Measurements from ENCODE around the gene MX2. TPM values are rescaled to one million over a fixed set of nuclear protein-coding genes. Genes with fewer than 3 reads are reported as not detected.

Gene MX2
- polyA plus RNA-seq, 2 donors: 4.2 to 5.7 TPM

DNA sequence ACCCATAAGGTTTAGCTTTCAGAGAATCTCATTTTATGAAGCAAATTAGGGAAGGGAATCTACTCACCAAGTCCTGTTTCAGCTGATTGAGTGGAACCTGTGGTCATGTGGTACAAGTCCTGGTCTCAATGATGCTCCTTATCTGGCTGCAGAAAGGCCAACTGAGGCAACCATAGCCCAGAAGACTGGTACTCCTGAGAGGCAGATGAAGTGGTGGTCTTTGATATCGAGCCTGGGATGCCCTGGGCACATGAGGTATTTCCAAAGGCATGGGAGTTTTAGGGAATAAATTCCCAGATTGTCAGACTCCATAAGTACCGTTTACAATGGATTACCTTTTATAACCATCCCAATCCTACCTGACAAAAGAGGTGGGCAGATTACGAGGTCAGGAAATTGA is 67.5 kb downstream of the MX2 start:
- peaks cover 13 to 16% of the 10 kb centered on the region in 2 donors for H3K36me3 ChIP-seq (ENCODE audit: control insufficient read depth in 2 of 2, insufficient read depth in 2 of 2, low read length in 1 of 2)
- 93 to 96% methylated on average over 3 of the region's 3 CpGs for WGBS, 2 donors
- H3K27me3 ChIP-seq (ENCODE audit: control insufficient read depth in 1 of 2, insufficient read depth in 2 of 2, low read length in 2 of 2): no peaks in the 10 kb centered on the region
- no peaks in the 10 kb centered on the region for H3K9me3 ChIP-seq (ENCODE audit: control insufficient read depth in 2 of 2, insufficient read depth in 1 of 2, low read depth in 1 of 2, low read length in 1 of 2)
- H3K27ac ChIP-seq (ENCODE audit: low read depth in 2 of 2, low read length in 1 of 2): no peak overlapping the region
- no peak overlapping the region for H3K4me3 ChIP-seq (ENCODE audit: low read depth in 1 of 2, low read length in 2 of 2)
- peaks cover 0 to 5% of the 10 kb centered on the region in 2 donors for H3K4me1 ChIP-seq (ENCODE audit: control insufficient read depth in 2 of 2, insufficient read depth in 2 of 2, low read length in 1 of 2)

DNA sequence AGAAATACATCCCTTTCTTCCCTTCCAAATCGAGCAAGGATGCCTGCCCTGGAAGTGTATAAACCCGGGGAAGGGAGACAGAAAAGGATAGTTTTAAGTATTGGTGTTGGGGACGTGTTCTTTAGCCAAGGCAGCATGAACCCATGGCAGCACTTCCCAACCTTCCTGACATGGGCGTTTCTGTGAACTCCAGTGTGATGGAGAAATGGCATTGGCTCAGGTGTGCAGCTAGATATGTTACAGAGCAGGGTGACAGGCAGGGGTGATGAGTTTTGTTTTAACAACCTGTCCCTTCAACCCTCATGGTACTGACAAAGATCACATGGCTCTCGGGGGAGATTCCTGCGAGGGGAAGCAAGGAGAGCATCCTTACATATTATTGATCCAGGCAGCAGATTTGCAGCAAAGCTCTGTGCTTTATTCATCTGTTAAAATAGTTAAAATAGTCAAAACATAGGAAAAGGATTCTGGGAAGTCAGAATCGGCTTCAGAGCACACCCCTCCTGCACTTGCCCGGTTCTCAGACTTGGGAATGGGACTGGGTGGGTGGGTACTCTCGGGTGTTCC is 68.2 kb downstream of the MX2 start:
- Histone ChIP-seq H3K27ac (ENCODE audit: low read depth in 2 of 2, low read length in 1 of 2) (no peak overlapping the region), H3K4me1 (ENCODE audit: control insufficient read depth in 2 of 2, insufficient read depth in 2 of 2, low read length in 1 of 2) (peaks cover 0 to 5% of the 10 kb centered on the region in 2 donors), H3K9me3 (ENCODE audit: control insufficient read depth in 2 of 2, insufficient read depth in 1 of 2, low read depth in 1 of 2, low read length in 1 of 2) (no peaks in the 10 kb centered on the region), H3K4me3 (ENCODE audit: low read depth in 1 of 2, low read length in 2 of 2) (no peak overlapping the region), H3K36me3 (ENCODE audit: control insufficient read depth in 2 of 2, insufficient read depth in 2 of 2, low read length in 1 of 2) (peaks cover 13 to 16% of the 10 kb centered on the region in 2 donors), H3K27me3 (ENCODE audit: control insufficient read depth in 1 of 2, insufficient read depth in 2 of 2, low read length in 2 of 2) (no peaks in the 10 kb centered on the region)
- 82 to 83% methylated on average over 9 of the region's 9 CpGs for WGBS, 2 donors

DNA sequence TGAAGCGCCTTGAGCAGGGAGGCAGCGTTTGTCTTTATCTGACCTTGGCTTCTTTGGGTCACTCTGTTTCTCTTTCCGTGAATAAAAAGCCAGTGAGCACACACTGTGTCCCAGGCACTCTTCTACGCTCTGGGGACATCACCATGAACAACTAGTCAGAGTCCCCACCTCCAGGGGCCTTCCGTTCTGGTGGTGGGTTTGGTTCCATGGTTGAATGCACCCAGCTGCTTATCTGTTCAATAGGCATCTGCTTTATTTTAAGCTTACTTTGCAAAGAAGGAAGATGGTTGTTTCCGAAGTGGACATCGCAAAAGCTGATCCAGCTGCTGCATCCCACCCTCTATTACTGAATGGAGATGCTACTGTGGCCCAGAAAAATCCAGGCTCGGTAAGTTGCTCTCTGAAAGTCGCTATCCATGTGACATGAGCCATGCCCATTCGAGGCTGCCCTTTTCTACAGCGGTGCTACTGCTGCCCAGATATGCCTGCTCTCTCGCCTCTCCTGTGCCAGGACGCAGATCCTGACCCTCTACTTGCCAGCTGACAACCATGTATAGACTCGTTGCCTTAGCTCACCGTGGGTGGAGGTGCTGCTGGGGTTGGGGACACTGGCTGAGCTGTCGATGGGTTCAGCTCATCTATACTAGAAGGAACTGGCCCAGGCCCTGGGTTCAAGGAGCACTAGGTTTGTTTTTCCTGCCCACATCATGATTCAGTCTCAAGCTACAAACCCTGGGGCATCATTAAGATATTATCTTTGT is 70.1 kb downstream of the MX2 start:
- peaks cover 20 to 28% of the 10 kb centered on the region in 2 donors for H3K36me3 ChIP-seq (ENCODE audit: control insufficient read depth in 2 of 2, insufficient read depth in 2 of 2, low read length in 1 of 2)
- WGBS, 2 donors: 85 to 92% methylated on average over 16 of the region's 16 CpGs
- no peaks in the 10 kb centered on the region for H3K9me3 ChIP-seq (ENCODE audit: control insufficient read depth in 2 of 2, insufficient read depth in 1 of 2, low read depth in 1 of 2, low read length in 1 of 2)

DNA sequence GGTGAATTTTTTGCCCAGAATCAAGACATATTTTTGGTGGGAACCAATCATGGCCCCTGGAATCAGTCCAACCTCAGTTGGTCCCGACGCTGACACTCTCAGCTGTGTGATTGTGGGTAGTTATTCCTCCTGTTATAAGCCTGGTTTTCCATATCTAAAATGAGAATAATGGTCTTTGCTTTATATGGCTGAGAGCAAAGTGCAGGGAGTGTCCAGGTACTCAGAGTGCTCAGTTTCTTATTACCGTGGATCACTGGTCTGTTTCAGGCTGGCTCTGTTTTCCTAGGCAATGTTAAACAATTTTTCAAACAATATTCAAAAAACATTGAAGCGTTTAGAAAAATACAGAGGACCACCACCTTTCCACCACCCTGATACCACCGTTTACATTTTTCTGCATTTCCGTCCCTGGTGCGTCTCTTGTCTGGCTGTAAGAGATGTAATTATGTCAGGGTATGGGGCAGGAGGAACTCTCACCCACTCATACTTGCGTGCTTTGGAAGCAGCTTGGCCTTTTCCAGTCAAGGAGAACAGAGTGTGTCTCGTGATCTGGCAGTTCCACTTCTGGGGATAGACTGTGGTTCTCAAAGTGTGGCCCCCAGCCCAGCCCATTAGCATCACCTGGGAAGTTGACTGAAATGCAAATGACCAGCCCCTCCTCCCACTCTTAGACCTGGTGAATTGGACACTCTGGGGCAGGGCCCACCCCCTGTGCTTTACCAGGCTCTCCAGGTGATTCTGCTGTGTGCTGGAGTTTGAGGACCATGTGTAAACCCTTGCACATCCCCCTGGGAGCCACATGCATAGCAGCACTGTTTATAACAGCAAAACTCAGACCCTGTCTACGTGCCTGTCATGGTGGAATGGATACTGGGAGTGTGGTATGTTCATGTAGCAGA is 71.0 kb downstream of the MX2 start:
- H3K27me3 ChIP-seq (ENCODE audit: control insufficient read depth in 1 of 2, insufficient read depth in 2 of 2, low read length in 2 of 2): no peaks in the 10 kb centered on the region
- no peak overlapping the region for H3K4me3 ChIP-seq (ENCODE audit: low read depth in 1 of 2, low read length in 2 of 2)
- no peaks in the 10 kb centered on the region for H3K9me3 ChIP-seq (ENCODE audit: control insufficient read depth in 2 of 2, insufficient read depth in 1 of 2, low read depth in 1 of 2, low read length in 1 of 2)
- WGBS, 2 donors: 88 to 96% methylated on average over 10 of the region's 10 CpGs
- H3K36me3 ChIP-seq (ENCODE audit: control insufficient read depth in 2 of 2, insufficient read depth in 2 of 2, low read length in 1 of 2): peaks cover 28 to 31% of the 10 kb centered on the region in 2 donors
- no peak overlapping the region for H3K27ac ChIP-seq (ENCODE audit: low read depth in 2 of 2, low read length in 1 of 2)
- no peaks in the 10 kb centered on the region for H3K4me1 ChIP-seq (ENCODE audit: control insufficient read depth in 2 of 2, insufficient read depth in 2 of 2, low read length in 1 of 2)

More for the DNA sequence above, 70.1 kb downstream of the MX2 start:
- no peak overlapping the region for H3K27ac ChIP-seq (ENCODE audit: low read depth in 2 of 2, low read length in 1 of 2)
- H3K4me1 ChIP-seq (ENCODE audit: control insufficient read depth in 2 of 2, insufficient read depth in 2 of 2, low read length in 1 of 2): peaks cover 0 to 2% of the 10 kb centered on the region in 2 donors
- H3K4me3 ChIP-seq (ENCODE audit: low read depth in 1 of 2, low read length in 2 of 2): no peak overlapping the region
- H3K27me3 ChIP-seq (ENCODE audit: control insufficient read depth in 1 of 2, insufficient read depth in 2 of 2, low read length in 2 of 2): no peaks in the 10 kb centered on the region

- H3K36me3 ChIP-seq (ENCODE audit: control insufficient read depth in 2 of 2, insufficient read depth in 2 of 2, low read length in 1 of 2): peaks cover 30 to 34% of the 10 kb centered on the region in 2 donors
- no peak overlapping the region for H3K27ac ChIP-seq (ENCODE audit: low read depth in 2 of 2, low read length in 1 of 2)
- no peaks in the 10 kb centered on the region for H3K9me3 ChIP-seq (ENCODE audit: control insufficient read depth in 2 of 2, insufficient read depth in 1 of 2, low read depth in 1 of 2, low read length in 1 of 2)
- no peaks in the 10 kb centered on the region for H3K27me3 ChIP-seq (ENCODE audit: control insufficient read depth in 1 of 2, insufficient read depth in 2 of 2, low read length in 2 of 2)
- 87 to 95% methylated on average over 2 of the region's 2 CpGs for WGBS, 2 donors
- no peaks in the 10 kb centered on the region for H3K4me1 ChIP-seq (ENCODE audit: control insufficient read depth in 2 of 2, insufficient read depth in 2 of 2, low read length in 1 of 2)
- no peak overlapping the region for H3K4me3 ChIP-seq (ENCODE audit: low read depth in 1 of 2, low read length in 2 of 2)
Measured at GRCh38 chr21:41433566-41433965, 71.7 kb downstream of the MX2 start.

DNA sequence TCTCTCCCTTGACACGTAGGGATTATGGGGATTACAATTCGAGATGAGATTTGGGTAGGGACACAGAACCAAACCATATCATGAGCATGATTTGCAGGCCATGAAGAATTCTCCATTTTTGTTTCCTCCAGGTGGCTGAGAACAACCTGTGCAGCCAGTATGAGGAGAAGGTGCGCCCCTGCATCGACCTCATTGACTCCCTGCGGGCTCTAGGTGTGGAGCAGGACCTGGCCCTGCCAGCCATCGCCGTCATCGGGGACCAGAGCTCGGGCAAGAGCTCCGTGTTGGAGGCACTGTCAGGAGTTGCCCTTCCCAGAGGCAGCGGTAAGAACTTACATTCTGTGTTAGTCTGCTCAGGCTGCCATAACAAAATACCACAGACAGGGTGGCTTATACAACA is 73.9 kb downstream of the MX2 start:
- H3K9me3 ChIP-seq (ENCODE audit: control insufficient read depth in 2 of 2, insufficient read depth in 1 of 2, low read depth in 1 of 2, low read length in 1 of 2): no peaks in the 10 kb centered on the region
- H3K36me3 ChIP-seq (ENCODE audit: control insufficient read depth in 2 of 2, insufficient read depth in 2 of 2, low read length in 1 of 2): peaks cover 30 to 43% of the 10 kb centered on the region in 2 donors
- no peak overlapping the region for H3K4me3 ChIP-seq (ENCODE audit: low read depth in 1 of 2, low read length in 2 of 2)
- no peaks in the 10 kb centered on the region for H3K27me3 ChIP-seq (ENCODE audit: control insufficient read depth in 1 of 2, insufficient read depth in 2 of 2, low read length in 2 of 2)
- H3K27ac ChIP-seq (ENCODE audit: low read depth in 2 of 2, low read length in 1 of 2): no peak overlapping the region
- 94 to 97% methylated on average over 11 of the region's 11 CpGs for WGBS, 2 donors
- H3K4me1 ChIP-seq (ENCODE audit: control insufficient read depth in 2 of 2, insufficient read depth in 2 of 2, low read length in 1 of 2): no peaks in the 10 kb centered on the region

DNA sequence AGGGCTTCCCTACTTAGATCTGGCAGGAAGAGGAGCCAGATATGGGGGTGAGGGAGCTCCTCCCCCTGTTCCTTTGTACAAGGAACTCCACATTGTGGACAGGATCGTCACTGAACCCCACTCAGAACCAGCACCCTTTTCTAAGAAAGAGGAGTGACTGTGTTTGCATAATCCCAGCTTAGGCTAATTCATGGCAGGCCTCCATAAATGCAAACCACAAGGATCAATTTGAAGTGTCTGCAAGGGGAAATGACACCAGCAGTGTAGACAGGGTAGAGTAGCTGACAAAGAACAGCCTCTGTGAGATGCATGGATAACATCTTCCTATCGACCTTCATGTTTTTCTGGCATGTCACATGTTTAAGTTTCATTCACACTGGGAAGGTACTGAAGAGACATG is 75.9 kb downstream of the MX2 start:
- Histone ChIP-seq H3K4me3 (ENCODE audit: low read depth in 1 of 2, low read length in 2 of 2) (no peak overlapping the region), H3K27ac (ENCODE audit: low read depth in 2 of 2, low read length in 1 of 2) (no peak overlapping the region), H3K4me1 (ENCODE audit: control insufficient read depth in 2 of 2, insufficient read depth in 2 of 2, low read length in 1 of 2) (no peaks in the 10 kb centered on the region), H3K27me3 (ENCODE audit: control insufficient read depth in 1 of 2, insufficient read depth in 2 of 2, low read length in 2 of 2) (no peaks in the 10 kb centered on the region), H3K9me3 (ENCODE audit: control insufficient read depth in 2 of 2, insufficient read depth in 1 of 2, low read depth in 1 of 2, low read length in 1 of 2) (no peaks in the 10 kb centered on the region), H3K36me3 (ENCODE audit: control insufficient read depth in 2 of 2, insufficient read depth in 2 of 2, low read length in 1 of 2) (peaks cover 19 to 47% of the 10 kb centered on the region in 2 donors)
- WGBS, 2 donors: 54 to 71% methylated on average over 2 of the region's 2 CpGs

DNA sequence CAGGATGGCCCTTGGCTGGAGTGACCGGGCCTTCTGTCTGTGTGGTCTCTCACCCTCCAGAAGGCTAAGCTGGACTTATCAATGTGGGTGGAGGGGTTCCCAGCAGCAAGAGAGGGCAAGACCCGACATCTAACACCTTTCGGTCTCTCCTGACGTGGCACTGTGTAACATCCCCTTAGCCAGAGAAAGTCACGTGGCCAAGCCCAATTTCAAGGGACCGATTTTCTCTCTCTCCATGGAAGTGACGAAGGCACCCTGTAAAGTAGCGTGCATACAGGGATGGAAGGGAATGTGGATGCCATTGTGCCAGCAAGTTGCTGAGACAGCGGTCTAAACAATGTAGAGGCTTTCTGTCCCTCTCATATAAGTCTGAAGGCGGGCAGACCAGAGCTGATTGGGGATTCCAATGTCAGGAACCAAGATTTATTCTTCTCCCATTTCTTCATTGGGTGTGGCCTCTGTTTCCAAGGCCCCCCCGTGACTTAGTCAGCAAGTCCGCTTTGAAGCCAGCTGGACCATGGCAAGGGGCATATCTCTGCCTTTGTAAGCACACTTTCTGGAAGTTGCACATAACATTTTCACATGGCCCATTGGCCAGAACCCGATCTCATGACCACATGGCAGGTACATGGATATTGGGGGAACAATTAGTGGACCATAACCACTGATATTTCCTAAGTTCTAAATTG is 76.7 kb downstream of the MX2 start:
- H3K27ac ChIP-seq (ENCODE audit: low read depth in 2 of 2, low read length in 1 of 2): no peak overlapping the region
- WGBS, 2 donors: 86 to 90% methylated on average over 13 of the region's 13 CpGs
- no peak overlapping the region for H3K4me3 ChIP-seq (ENCODE audit: low read depth in 1 of 2, low read length in 2 of 2)
- H3K9me3 ChIP-seq (ENCODE audit: control insufficient read depth in 2 of 2, insufficient read depth in 1 of 2, low read depth in 1 of 2, low read length in 1 of 2): no peaks in the 10 kb centered on the region
- peaks cover 14 to 43% of the 10 kb centered on the region in 2 donors for H3K36me3 ChIP-seq (ENCODE audit: control insufficient read depth in 2 of 2, insufficient read depth in 2 of 2, low read length in 1 of 2)
- no peaks in the 10 kb centered on the region for H3K27me3 ChIP-seq (ENCODE audit: control insufficient read depth in 1 of 2, insufficient read depth in 2 of 2, low read length in 2 of 2)
- H3K4me1 ChIP-seq (ENCODE audit: control insufficient read depth in 2 of 2, insufficient read depth in 2 of 2, low read length in 1 of 2): no peaks in the 10 kb centered on the region

DNA sequence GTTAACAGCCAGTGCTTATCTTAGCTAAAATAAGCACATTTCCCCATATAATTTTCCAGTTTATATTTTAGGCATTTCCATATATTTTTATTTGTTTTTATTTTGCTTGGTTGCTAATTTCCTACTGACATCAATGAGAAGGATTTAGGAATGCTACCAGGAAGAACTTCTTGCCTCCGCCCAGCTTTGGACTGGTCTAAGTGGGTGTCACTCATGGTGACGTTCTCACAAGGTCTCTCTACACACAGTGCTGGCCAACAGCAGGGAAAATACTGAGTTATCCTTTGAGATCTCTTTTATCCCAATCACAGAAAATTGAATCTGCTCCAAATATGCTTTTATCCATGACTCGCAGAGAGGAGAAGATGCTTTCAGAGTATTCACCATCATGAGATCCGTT is 77.4 kb downstream of the MX2 start:
- peaks cover 14 to 47% of the 10 kb centered on the region in 2 donors for H3K36me3 ChIP-seq (ENCODE audit: control insufficient read depth in 2 of 2, insufficient read depth in 2 of 2, low read length in 1 of 2)
- no peaks in the 10 kb centered on the region for H3K27me3 ChIP-seq (ENCODE audit: control insufficient read depth in 1 of 2, insufficient read depth in 2 of 2, low read length in 2 of 2)
- H3K4me3 ChIP-seq (ENCODE audit: low read depth in 1 of 2, low read length in 2 of 2): no peak overlapping the region
- H3K27ac ChIP-seq (ENCODE audit: low read depth in 2 of 2, low read length in 1 of 2): no peak overlapping the region
- no peaks in the 10 kb centered on the region for H3K4me1 ChIP-seq (ENCODE audit: control insufficient read depth in 2 of 2, insufficient read depth in 2 of 2, low read length in 1 of 2)
- no peaks in the 10 kb centered on the region for H3K9me3 ChIP-seq (ENCODE audit: control insufficient read depth in 2 of 2, insufficient read depth in 1 of 2, low read depth in 1 of 2, low read length in 1 of 2)
- 59 to 65% methylated on average over 4 of the region's 4 CpGs for WGBS, 2 donors

All from esophagus (tissue), 2 donors.